Urothelium cell line (cell line): ENCODE measurements around the gene PDCL2.
"Not testable (repeated sequence)": the region's sequence is repeated elsewhere in the genome, so short reads cannot be mapped to it uniquely, and the experiment has no call there.

ENCODE experiments used
- DNase-seq: peaks from one replicate; pipeline ENCODE4 v3.0.0; 2011; ENCODE audit warnings: low spot score, mixed read lengths
- FAIRE-seq: peaks from 2 replicates; lab custom pipeline; 2011; peaks lifted over from hg19 to GRCh38; lab: Jason Lieb, UNC

The PDCL2 gene

DNA sequence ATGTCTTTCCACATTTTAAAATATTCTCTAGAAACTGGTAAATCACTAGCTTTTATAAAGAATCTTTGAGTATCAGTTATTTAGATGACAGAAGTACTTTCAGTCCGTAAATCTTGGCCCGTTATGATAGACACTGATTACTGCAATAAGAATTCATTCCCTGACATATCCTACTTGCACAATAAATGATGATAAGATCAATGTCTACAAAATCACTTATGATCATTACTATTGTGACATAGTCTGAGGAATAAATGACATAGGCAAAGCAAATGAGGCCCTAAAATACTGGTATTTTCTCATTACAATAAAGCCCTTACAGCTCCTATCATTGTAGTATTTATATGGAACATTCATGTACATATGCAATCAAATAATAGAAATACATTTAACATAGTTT, 6.6 kb upstream of the PDCL2 start:
- DNase-seq (no peak), FAIRE-seq (no peak)

DNA sequence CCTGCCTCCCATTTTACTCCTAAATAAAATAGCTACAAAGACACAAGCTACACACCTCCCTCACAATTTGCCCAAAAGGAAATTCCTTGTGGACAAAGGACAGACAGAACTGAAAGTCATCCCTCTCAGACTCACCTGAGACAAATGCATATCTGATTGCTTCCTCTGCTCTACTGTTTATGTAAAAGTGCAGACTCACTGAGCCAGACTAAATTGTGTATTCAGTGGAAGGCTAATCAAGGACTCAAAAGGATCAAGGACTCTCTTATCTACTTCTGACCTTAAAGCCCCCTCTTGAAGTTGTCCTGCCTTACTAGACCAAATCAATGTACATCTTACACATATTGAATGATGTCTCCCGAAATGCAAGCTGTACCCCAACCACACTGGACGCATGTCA, 3.9 kb downstream of the PDCL2 start:
- no peak for DNase-seq
- peak; percentile 62 for FAIRE-seq

DNA sequence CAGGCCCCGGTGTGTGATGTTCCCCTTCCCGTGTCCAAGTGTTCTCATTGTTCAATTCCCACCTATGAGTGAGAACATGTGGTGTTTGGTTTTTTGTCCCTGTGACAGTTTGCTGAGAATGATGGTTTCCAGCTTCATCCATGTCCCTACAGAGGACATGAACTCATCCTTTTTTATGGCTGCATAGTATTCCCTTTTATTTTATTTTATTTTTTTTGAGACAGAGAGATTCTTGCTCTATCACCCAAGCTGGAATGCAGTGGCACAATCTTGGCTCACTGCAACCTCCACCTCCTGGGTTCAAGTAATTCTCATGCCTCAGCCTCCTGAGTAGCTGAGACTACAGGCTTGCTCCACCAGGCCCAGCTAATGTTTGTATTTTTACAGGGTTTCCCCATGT, 9.3 kb downstream of the PDCL2 start:
- not testable (repeated sequence) for DNase-seq, FAIRE-seq

DNA sequence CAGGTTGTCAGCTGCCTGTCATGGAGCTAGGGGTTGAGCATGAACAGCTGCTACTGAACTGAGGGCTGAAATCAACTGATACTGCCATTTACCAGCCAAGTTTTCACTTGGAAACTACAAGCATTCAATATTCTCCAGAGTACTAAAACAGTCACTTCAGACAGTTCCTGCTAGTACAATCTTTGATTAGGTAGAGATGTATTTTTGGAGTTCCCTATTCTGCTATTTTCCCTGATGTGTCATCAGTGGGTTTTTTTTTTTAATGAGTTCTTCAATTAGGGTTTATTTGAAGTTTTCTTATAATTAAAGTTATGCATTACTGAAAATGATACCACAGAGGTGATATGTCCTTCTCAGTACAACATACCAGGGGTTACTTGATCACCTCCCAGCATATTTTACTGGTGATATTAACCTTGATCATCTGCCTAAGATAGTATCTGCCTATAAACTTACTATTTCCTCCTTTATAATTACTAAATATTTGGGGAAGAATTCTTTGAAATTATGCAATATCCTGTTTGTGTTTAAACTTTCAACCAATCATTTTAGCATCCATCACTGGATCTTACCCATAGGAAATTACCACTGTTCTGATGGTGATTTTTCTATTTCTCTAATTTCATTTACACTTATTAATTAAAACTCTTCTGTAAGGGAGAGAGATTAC, 13.6 kb downstream of the PDCL2 start:
- FAIRE-seq (no peak), DNase-seq (no peak)

DNA sequence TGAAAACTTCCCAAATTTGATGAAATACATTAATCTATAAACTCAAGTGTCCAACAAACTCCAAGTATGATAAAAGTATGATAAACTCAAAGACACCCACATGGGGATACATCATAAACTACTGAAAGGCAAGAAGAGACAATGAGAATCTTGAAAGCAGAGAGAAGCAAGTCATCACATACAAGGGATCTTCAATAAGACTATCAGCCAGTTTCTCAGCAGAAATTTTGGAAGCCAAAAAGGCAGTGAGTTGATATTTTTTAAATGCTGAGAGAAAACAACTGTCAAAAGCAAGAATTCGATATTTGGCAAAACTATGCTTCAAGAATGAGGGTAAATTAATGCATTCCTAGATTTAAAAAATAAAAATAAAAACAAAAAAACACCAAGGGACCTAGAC, 16.5 kb downstream of the PDCL2 start:
- FAIRE-seq (no peak), DNase-seq (no peak)

DNA sequence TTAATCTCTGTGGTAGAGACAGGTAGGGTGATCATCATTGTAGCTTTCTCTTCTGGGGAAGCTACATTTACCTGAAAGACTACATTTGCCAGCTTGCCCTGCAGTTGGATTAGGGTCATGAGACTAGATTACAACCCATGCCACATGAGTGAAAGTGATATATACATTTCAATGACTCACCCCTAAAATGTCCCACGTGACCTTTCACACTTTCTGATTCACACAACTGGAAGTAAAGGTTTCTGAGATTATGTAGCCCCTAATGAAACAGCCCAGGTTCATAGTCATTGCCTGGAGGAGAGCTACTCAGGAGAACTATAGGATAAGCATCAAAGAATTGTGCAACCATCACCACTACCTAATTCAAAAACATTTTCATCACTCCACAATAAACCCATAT, 17.8 kb downstream of the PDCL2 start:
- FAIRE-seq = no peak
- no peak for DNase-seq

DNA sequence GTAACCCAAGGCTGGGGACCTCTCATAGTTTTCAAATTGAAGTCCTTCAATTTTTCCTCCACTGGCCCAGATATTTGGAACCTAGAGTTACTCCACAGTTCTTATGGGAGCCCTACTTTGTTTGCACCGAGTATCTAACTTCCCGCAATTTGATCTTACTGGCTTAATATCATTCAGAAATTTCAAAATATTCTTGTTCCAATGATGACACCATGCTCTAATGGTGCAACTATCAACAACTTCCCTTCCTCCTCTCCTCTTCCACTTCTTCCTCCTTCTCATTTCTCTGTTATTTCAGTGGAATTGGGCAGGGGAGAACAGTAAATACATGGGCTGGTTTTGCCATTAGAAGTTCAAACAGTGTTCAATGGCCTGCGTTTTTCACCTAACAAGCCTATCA, 20.2 kb downstream of the PDCL2 start:
- DNase-seq = no peak
- FAIRE-seq = no peak

DNA sequence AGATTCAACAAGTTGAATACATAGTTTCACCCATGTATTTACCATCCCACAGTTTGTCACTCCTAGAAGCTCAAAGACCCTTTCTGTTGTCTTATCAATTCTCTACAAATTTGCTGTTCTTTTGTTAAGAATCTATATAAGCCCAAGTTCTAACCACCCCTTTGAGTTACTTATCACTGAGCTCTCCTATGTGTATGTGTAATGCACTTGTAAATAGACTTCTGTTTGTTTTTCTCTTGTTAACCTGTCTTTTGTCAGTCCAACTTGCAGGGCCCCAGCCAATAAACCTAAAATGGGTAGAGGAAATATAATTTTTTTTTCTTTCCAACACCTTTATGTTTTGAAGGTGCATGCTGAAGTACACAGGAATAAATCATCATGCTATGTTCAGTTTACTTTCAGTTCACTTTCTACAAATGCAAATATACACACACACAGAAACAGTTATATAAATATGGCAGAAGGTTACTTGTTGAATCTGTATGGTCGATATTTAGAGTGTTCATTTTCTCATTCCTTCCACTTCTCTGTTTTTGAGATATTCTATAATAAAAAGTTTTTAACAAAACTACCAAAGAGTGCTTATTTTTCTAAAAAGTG, 23.0 kb downstream of the PDCL2 start:
- DNase-seq (no peak), FAIRE-seq (no peak)

DNA sequence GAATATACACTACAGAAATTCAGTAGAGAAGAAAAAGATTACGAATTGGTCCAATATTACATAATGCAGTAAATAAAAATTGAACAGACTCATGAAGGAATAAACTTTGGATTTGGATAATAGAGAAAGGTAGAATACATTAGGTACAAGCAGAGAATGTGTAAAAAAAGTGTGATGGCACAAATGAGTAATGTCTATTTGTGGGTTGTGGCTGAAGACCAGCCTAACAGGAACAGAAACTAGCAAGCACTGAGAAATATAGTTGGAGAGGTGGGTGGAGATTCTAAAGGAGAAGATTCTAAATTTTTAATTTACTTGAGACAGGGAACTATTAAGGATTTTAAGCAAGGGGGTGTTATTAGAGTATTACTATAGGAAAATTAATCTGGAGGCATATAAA, 30.2 kb downstream of the PDCL2 start:
- FAIRE-seq (no peak), DNase-seq (no peak)

DNA sequence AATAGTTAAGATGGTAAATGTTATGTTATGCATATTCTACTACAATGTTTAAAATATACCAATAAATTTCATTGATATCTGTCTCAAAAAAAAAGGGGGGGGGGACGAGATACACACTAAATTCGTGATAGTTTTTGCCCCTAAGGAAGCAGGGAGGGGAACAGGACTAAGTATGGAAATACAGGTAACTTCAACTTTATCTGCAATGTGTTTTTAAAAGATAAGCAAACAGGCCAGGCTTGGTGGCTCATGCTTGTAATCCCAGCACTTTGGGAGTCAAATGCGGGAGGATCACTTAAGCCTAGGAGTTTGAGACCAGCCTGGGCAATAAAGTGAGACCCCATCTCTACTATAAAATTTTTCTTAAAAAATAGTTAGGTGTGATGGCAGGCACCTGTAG, 31.9 kb downstream of the PDCL2 start:
- FAIRE-seq (no peak), DNase-seq (no peak)

DNA sequence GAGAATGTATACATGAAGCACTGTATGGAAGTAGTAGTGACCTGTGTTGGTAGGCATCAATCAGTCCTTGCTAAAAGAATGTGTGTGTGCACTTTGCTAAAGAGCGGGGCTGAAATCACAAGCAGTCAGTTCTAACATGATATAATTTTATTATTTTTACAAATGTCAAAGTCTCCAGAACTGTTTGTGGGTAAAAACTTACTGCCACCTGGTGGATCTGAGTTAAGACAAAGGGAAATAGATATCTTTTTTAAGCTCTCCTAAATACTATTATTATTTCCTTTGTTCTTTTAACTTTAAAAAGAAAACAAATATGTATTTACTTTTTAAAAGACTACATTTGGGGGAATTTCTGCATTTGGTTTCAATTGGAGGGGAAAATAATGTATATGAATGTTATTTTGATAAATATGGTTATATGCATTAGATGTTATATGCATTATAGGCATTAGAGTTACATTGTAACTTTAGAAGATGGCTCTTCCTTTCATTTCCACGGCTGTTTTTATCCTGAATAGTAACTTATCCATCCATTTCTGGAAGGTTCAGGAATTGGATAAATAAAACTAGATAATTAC, 37.5 kb downstream of the PDCL2 start:
- FAIRE-seq = no peak
- DNase-seq = peak; percentile 20

DNA sequence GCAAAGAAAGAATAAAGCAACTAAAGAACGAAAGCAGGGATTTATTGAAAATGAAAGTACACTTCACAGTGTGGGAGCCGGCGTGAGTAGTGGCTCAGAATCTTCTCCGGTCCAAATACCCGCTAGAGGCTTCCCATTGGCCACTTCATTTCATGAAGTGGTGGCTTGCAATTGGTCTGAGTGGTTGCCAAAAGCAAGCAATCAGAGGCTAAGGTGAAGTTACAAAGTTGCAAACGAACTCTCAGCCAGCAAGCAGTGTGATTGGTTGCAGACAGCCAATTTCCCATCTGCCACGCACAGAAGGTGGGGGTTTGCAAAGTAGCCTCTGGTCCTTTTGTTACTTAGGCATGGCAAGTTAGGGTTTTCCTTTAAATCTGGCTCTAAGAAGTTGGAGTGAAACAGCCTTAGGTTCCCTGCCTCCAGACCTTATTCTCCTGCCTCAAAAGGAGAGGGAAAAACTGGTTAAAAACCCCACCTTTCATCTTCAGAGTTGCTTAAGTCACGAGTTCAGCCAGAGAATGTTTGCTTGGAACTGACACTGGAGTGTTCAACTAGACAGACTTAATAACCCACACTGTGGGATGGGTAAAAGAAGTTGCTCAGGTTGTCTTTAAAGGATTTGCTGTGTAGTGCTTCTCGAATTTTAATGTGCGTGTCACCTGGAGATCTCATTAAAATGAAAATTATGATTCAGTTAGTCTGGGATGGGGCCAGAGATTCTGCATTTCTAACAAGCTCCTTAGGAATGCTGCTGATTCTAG, 38.4 kb downstream of the PDCL2 start:
- DNase-seq (peak; percentile 38), FAIRE-seq (no peak)

DNA sequence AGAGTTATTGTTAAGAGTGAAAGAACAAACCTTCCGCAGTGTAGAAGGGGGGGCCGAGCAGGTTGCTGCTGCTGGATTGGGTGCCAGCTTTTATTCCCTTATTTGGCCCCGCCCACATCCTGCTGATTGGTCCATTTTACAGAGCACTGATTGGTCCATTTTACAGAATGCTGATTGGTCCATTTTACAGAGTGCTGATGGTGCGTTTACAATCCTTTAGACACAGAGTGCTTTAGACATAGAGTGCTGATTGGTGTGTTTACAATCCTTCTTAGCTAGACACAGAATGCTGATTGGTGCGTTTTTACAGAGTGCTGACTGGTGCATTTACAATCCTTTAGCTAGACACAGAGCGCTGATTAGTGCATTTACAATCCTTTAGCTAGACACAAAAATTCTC, 40.1 kb downstream of the PDCL2 start:
- DNase-seq, FAIRE-seq: not testable (repeated sequence)

DNA sequence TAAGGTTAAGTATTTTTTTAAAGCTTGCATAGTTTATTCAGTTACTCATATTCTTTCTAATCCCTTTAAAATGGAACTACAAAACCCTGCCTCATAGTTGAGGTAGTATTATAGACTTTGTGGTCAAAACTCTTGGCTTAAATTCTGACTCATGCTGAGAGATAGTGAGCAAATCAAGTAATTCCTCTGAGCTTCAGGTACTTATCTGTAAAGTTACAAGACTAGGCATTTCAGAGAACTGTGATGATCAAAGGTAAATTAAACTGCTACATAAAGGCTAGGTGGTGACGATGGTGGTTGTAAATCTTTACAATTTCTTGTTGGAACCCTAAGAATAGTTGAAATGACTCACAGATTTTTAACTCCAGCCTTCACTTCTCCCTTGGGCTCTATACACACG, 42.2 kb downstream of the PDCL2 start:
- DNase-seq (peak; percentile 62), FAIRE-seq (no peak)

DNA sequence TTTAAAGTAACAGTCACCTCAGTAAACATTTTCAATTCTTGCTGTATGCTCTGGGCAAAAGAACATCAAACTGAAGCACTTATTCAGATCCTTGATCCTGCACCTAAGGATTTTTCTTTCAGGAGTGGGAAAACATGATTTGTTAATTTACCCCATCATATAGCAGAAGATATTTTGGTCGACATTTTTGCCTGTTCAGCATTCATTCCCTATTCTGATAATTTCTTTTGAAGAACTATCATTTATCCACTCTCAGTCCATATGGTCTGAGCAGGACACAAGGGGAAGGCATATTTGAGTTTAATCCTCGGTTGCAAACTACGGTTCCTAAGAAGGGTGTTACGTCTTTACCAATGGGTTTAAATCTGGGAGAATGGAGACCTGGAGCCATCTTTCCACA, 44.1 kb downstream of the PDCL2 start:
- FAIRE-seq (peak; percentile 32), DNase-seq (no peak)

DNA sequence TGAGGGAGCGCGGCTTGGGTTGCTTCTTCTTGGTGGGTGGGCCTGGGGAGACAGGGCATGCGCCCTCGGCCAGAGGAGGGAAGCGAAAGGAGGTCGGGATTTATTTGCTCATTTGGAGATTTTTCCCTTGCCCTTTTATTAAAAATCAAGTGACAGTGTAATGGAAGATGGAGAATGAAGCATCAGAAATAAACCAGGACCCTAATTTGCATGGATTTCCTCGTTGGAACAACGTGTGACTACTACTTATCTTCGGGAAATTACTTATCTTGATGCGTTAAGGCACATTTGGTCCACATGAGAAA, 44.6 kb downstream of the PDCL2 start:
- FAIRE-seq (no peak), DNase-seq (no peak)

DNA sequence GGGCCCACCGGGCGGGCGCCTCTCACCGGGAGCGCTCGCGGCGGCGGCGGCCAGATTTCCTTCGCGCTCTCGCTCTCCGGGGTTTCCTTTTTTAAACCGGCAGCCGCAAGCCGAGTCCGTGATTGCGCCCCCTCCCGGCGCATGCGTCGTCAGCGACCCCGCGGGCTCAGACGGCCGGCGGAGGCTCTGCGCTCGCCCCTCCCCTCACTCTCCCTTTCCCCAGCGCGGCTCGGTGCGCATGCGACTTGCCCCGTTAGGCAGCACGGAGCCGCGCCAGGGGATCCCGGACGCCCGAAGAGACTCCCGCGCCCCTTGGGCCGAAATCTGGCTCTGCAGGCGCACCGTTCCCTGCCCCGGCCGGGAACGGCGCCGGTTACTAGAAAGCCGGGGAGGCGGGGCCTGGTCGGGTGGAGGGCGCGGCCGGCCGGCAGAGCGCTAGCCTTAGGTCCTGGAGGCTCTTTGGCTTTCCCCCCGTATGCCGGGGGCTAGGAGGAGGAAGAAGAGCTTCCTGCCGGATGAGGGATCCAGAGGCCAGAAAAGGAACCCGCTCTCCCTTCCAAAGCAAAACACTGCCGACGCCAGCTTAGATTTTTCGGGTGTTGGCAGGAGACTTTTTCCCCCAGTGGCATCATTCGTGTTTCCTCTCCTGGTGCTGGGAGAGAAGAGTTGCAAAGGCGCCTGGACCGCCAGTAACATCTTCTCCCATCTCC, 45.1 kb downstream of the PDCL2 start, which contains the start of gene CLOCK:
TSS of gene CLOCK (minus strand) at position 154 of the 710 bp plus-strand sequence. CDS start 64,124 bp downstream, outside the sequence.
- DNase-seq (peak; percentile 90), FAIRE-seq (peak; percentile 63)

DNA sequence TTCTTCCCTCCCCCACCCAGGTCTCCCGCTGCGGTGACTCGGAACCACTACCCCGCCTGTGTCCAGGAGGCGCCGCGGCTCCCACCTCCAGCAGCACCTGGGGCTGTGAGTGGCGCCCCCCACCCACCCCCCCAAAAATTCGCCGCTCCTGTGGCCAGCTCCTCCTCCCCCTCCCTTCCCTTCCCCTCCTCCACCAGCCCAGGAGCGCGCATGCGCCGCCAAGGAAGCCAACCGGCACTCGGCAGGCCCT, 45.6 kb downstream of the PDCL2 start:
- no peak for FAIRE-seq
- peak; percentile 70 for DNase-seq

DNA sequence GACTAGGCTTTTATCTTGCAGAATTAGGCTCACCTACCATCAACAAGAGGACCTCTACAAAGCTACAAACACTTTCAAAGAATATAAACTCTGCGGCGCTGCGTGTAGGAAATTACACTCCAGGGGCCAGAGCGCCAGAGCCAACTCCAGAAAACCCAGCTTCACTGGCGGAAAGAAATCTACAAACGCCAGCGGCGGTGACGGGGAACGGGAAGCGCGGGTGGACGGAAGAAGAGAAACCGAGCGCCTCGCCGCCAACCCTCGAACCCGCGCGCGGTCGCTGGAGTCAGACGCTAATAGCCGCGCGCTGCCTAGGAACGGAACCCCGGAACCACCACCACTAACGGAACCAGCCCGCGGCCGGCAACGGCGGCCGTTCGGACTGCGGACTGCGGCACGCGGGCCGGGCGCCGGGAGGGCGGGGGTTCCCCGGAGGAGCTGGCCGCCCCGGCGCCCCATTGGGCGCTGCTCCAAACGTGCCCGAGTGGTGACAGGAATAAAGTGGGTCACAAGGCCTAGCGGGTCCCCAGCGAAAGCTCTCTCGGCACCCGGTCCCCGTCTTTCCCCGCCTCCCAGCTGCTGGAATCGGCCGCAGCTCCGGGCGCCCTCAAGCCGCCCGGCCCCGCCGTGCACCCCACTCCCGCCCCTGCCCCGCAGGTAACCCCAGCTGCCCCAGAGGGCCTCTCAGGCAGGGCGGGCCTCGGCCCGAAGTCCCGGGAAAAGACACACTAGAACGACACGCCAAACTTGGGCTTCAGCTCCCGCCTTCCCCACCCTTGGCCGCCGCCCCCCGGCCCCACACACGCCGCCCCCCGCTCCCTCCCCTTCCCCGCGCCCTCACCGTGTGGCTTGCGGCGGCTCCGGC, 46.2 kb downstream of the PDCL2 start:
- DNase-seq (peak; percentile 69), FAIRE-seq (no peak)

DNA sequence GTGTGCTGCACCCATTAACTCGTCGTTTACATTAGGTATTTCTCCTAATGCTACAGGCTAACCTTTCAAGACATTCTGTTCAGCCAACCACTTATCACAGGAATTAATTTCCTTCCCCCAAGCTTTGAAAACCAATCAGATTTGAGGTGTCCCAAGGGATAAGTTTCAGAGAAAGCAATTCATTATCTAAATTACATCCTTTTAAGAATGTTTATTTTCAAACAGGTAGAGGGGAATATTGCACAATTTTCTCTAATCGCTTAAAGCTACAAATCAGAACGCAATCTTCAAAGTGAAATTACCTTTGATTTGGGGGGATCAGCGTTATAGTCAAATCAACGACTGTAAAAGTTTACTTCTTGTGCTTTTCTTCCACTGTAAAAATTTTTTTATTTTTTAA, 46.9 kb downstream of the PDCL2 start:
- no peak for DNase-seq
- no peak for FAIRE-seq

DNA sequence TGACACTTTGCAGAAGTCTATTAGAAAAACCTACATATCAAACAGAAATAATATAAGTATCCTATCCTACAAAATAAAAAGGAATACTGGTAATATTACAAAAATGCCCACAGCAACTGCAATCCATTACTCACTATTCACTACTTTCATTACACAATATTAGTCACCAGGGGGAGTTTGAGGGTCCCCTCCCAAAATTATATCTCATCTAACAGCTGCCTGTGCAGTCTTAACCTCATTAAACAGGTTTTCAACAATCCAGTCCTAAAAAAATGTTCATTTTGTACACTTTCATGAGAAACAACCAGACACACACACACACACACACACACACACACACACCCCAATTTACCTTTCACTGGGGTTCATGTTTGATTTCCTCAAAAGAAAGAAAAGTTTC, 48.2 kb downstream of the PDCL2 start:
- DNase-seq = peak; percentile 16
- FAIRE-seq = no peak
